HL-60 (cell line): ENCODE results near the gene GP1BB.

Experiments
- POLR2AphosphoS5 ChIP-seq: IDR thresholded peaks from 2 replicates; pipeline ENCODE4 v1.6.1; 2012; ENCODE audit warnings: low read depth
- TF ChIP-seq, protein P1 (sequence below): IDR thresholded peaks from 2 replicates; pipeline ENCODE4 v1.6.1; 2012; ENCODE audit warnings: low read depth; ENCODE audit not compliant: insufficient replicate concordance
- TF ChIP-seq, protein P2 (sequence below): IDR thresholded peaks from one replicate; pipeline ENCODE4 v1.5.1; 2011; ENCODE audit warnings: low read length, control low read depth, inconsistent platforms; ENCODE audit not compliant: insufficient read depth

DNA sequence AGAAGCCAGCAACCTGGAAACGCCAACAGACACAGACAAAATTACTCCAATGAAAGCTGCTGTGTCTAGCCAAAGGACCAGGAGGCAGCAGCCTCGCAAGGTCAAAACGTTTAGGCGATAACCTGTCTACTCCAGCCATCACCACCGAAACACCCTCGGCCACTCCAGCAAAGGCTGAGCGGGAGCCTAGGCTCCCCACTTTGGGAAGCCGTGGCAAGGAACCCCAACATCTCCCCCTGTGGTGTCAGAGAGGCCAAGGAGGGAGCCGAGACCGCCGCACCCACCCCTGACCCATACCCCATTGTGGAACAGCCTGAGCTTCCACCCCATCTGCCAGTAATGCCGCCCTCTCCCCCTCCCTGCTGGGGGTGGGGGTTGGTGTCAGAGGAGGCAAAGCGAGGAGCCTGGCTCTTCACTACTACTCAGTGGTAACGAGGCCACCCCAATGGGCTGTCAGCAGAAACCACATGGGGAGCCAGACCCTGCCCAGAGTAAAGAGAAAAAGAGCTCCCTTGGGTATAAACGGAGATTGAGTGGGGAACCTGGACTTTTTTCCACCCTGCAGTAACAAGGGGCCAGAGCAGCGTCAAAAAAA lies 43.0 kb upstream of the GP1BB start:
- TF ChIP-seq, protein P1, sequence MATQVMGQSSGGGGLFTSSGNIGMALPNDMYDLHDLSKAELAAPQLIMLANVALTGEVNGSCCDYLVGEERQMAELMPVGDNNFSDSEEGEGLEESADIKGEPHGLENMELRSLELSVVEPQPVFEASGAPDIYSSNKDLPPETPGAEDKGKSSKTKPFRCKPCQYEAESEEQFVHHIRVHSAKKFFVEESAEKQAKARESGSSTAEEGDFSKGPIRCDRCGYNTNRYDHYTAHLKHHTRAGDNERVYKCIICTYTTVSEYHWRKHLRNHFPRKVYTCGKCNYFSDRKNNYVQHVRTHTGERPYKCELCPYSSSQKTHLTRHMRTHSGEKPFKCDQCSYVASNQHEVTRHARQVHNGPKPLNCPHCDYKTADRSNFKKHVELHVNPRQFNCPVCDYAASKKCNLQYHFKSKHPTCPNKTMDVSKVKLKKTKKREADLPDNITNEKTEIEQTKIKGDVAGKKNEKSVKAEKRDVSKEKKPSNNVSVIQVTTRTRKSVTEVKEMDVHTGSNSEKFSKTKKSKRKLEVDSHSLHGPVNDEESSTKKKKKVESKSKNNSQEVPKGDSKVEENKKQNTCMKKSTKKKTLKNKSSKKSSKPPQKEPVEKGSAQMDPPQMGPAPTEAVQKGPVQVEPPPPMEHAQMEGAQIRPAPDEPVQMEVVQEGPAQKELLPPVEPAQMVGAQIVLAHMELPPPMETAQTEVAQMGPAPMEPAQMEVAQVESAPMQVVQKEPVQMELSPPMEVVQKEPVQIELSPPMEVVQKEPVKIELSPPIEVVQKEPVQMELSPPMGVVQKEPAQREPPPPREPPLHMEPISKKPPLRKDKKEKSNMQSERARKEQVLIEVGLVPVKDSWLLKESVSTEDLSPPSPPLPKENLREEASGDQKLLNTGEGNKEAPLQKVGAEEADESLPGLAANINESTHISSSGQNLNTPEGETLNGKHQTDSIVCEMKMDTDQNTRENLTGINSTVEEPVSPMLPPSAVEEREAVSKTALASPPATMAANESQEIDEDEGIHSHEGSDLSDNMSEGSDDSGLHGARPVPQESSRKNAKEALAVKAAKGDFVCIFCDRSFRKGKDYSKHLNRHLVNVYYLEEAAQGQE, result no peak
- TF ChIP-seq, protein P2, sequence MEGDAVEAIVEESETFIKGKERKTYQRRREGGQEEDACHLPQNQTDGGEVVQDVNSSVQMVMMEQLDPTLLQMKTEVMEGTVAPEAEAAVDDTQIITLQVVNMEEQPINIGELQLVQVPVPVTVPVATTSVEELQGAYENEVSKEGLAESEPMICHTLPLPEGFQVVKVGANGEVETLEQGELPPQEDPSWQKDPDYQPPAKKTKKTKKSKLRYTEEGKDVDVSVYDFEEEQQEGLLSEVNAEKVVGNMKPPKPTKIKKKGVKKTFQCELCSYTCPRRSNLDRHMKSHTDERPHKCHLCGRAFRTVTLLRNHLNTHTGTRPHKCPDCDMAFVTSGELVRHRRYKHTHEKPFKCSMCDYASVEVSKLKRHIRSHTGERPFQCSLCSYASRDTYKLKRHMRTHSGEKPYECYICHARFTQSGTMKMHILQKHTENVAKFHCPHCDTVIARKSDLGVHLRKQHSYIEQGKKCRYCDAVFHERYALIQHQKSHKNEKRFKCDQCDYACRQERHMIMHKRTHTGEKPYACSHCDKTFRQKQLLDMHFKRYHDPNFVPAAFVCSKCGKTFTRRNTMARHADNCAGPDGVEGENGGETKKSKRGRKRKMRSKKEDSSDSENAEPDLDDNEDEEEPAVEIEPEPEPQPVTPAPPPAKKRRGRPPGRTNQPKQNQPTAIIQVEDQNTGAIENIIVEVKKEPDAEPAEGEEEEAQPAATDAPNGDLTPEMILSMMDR, result no peak
- TF ChIP-seq POLR2AphosphoS5, result no peak
